Fibroblast of upper back skin (primary cell): ENCODE data around the gene SAFB2.

ENCODE experiments used
- DNase-seq: peaks from one replicate; pipeline ENCODE4 v3.0.0-alpha.2; 2013

The SAFB2 gene

GRCh38 chr19:5537870-5538269 is 84.7 kb downstream of the SAFB2 start:
- no peak for DNase-seq
